GM20000 (cell line): ENCODE results near the gene ZSCAN20.

ENCODE experiments used
- DNase-seq: peaks from one replicate; pipeline ENCODE4 v3.0.0; 2012; ENCODE audit warnings: low spot score
- CTCF ChIP-seq: IDR thresholded peaks from 2 replicates; pipeline ENCODE4 v1.5.1; 2012; ENCODE audit warnings: mild to moderate bottlenecking, control low read depth; ENCODE audit errors: extremely low read depth, missing control alignments

ZSCAN20 gene

GRCh38 chr1:33462405-33463164 lies 9.9 kb upstream of the ZSCAN20 start:
- TF ChIP-seq CTCF = no peak
- DNase-seq = no peak

- no peak for TF ChIP-seq CTCF
- no peak for DNase-seq
Measured at GRCh38 chr1:33464552-33464951, 7.9 kb upstream of the ZSCAN20 start.

GRCh38 chr1:33465316-33465715 lies 7.1 kb upstream of the ZSCAN20 start:
- DNase-seq = no peak
- no peak for TF ChIP-seq CTCF

- DNase-seq = no peak
- TF ChIP-seq CTCF = no peak
Measured at GRCh38 chr1:33466159-33466558, 6.3 kb upstream of the ZSCAN20 start.

GRCh38 chr1:33468011-33468410 lies 4.4 kb upstream of the ZSCAN20 start:
- DNase-seq = no peak
- no peak for TF ChIP-seq CTCF

- no peak for TF ChIP-seq CTCF
- DNase-seq = no peak
Measured at GRCh38 chr1:33468531-33468930, 3.9 kb upstream of the ZSCAN20 start.

GRCh38 chr1:33468967-33469366 lies 3.5 kb upstream of the ZSCAN20 start:
- no peak for TF ChIP-seq CTCF
- DNase-seq = no peak
